Keratinocyte (primary cell): ENCODE data around the gene TSPAN4.

ENCODE experiments used
- CTCF ChIP-seq, 3 experiments: IDR thresholded peaks in 1 of 3; conservative IDR thresholded peaks in 1 of 3; optimal IDR thresholded peaks in 1 of 3; 2 replicates in 2 of 3; 3 replicates in 1 of 3; pipeline versions ENCODE3 to v1.5.1; 2011; ENCODE audit warnings: low read length in 3 of 3, mild to moderate bottlenecking in 3 of 3, moderate library complexity in 2 of 3, control low read depth in 1 of 3, inconsistent platforms in 1 of 3; ENCODE audit not compliant: insufficient read depth in 2 of 3; ENCODE audit errors: extremely low read depth in 1 of 3
- EZH2 ChIP-seq: IDR thresholded peaks from one replicate; pipeline ENCODE4 v1.6.1; 2012; ENCODE audit warnings: inconsistent platforms, mild to moderate bottlenecking, low read length, moderate library complexity

GRCh38 chr11:813456-814096, 29.1 kb upstream of the TSPAN4 start:
- no peak for TF ChIP-seq CTCF (optimal IDR thresholded peaks at IDR 0.05 in 1 of 3, IDR thresholded peaks at IDR 0.05 in 1 of 3, conservative IDR thresholded peaks at IDR 0.05 in 1 of 3; ENCODE audit: extremely low read depth in 1 of 3, insufficient read depth in 2 of 3, low read length in 3 of 3)
- TF ChIP-seq EZH2 = no peak
